Measurements from ENCODE around the gene CYSTM1.

GRCh38 chr5:140140435-140140834 lies 34.6 kb upstream of the CYSTM1 start:
- TF ChIP-seq EZH2 (IDR thresholded peaks at IDR 0.05; ENCODE audit: insufficient read depth, poor library complexity, severe bottlenecking) (no peak), EZH2phosphoT487 (IDR thresholded peaks at IDR 0.05; ENCODE audit: insufficient read depth, low read depth) (no peak)

All from GM23248 (cell line).